Fibroblast of mammary gland (primary cell): ENCODE measurements around the gene NCKAP1.

ENCODE experiments used
- DNase-seq: peaks from one replicate; pipeline ENCODE4 v3.0.0-alpha.2; 2010; ENCODE audit warnings: low read depth
- H3K4me3 ChIP-seq: 2 replicates; pipeline ENCODE4 v1.5.1; 2011; ENCODE audit warnings: low read depth, mild to moderate bottlenecking, low read length, moderate library complexity; ENCODE audit not compliant: control insufficient read depth
- TF ChIP-seq, protein P1 (sequence below): conservative IDR thresholded peaks from 2 replicates; pipeline ENCODE4 v1.5.1; 2011; ENCODE audit warnings: low read depth, low read length, inconsistent platforms; ENCODE audit not compliant: control insufficient read depth, insufficient read depth

Gene NCKAP1

GRCh38 chr2:182941121-182941722, 97.0 kb downstream of the NCKAP1 start:
- TF ChIP-seq, protein P1, sequence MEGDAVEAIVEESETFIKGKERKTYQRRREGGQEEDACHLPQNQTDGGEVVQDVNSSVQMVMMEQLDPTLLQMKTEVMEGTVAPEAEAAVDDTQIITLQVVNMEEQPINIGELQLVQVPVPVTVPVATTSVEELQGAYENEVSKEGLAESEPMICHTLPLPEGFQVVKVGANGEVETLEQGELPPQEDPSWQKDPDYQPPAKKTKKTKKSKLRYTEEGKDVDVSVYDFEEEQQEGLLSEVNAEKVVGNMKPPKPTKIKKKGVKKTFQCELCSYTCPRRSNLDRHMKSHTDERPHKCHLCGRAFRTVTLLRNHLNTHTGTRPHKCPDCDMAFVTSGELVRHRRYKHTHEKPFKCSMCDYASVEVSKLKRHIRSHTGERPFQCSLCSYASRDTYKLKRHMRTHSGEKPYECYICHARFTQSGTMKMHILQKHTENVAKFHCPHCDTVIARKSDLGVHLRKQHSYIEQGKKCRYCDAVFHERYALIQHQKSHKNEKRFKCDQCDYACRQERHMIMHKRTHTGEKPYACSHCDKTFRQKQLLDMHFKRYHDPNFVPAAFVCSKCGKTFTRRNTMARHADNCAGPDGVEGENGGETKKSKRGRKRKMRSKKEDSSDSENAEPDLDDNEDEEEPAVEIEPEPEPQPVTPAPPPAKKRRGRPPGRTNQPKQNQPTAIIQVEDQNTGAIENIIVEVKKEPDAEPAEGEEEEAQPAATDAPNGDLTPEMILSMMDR: no peak
- H3K4me3 ChIP-seq: no peak overlapping the region
- DNase-seq: peak; percentile 17

GRCh38 chr2:182937870-182938269, 100.4 kb downstream of the NCKAP1 start:
- no peak overlapping the region for H3K4me3 ChIP-seq
- DNase-seq: no peak
- TF ChIP-seq, protein P1: no peak

- DNase-seq: no peak
- H3K4me3 ChIP-seq: no peak overlapping the region
- TF ChIP-seq, protein P1: no peak
Observed at GRCh38 chr2:182933629-182934028, 104.6 kb downstream of the NCKAP1 start.

GRCh38 chr2:182929972-182930371, 108.3 kb downstream of the NCKAP1 start:
- H3K4me3 ChIP-seq: no peak overlapping the region
- TF ChIP-seq, protein P1: no peak
- DNase-seq: no peak

- peak; percentile 68 for DNase-seq
- TF ChIP-seq, protein P1: no peak
- no peak overlapping the region for H3K4me3 ChIP-seq
Observed at GRCh38 chr2:182924306-182924705, 114.0 kb downstream of the NCKAP1 start.

- TF ChIP-seq, protein P1: no peak
- no peak for DNase-seq
- H3K4me3 ChIP-seq: no peak overlapping the region
Observed at GRCh38 chr2:182921234-182921633, 117.0 kb downstream of the NCKAP1 start.

DNA sequence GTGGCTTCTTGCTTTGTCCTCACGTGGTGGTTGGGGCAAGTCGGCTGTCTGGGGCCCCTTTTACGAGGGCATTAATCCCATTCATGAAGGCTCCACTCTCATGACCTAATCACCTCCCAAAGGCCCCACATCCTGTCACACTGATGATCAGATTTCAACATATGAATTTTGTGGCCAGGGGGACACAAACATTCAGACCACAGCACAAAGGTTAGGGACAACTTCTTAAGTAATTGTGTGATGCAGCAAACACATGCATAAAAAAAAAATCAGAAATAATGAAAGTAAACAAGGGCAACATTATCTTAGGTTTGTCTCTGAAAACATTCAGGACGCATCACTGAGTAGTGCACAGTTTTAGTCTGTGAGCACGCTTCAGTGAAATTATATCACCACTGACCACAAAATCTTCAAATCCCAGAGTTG, 117.6 kb downstream of the NCKAP1 start:
- TF ChIP-seq, protein P1: no peak
- no peak overlapping the region for H3K4me3 ChIP-seq
- no peak for DNase-seq
